ENCODE measurements around the gene CNOT6. TPM values are rescaled to one million over a fixed set of nuclear protein-coding genes. Genes with fewer than 3 reads are reported as not detected.
"Not testable (repeated sequence)": the region's sequence is repeated elsewhere in the genome, so short reads cannot be mapped to it uniquely, and the experiment has no call there.

CNOT6 gene
- total RNA-seq, 1 donor from 2014 or later: 5.2 TPM

GRCh38 chr5:180470966-180471582 lies 23.1 kb upstream of the CNOT6 start:
- peak; percentile 90 for ATAC-seq
- DNase-seq (ENCODE audit: low spot score): peak; percentile 62

GRCh38 chr5:180471866-180472265 lies 22.3 kb upstream of the CNOT6 start:
- ATAC-seq (no peak), DNase-seq (ENCODE audit: low spot score) (no peak)

- ATAC-seq: no peak
- DNase-seq (ENCODE audit: low spot score): no peak
Observed at GRCh38 chr5:180472269-180472668, 21.9 kb upstream of the CNOT6 start.

GRCh38 chr5:180473386-180473785 lies 20.8 kb upstream of the CNOT6 start:
- not testable (repeated sequence) for ATAC-seq

GRCh38 chr5:180474569-180474968 lies 19.6 kb upstream of the CNOT6 start:
- no peak for DNase-seq (ENCODE audit: low spot score)
- no peak for ATAC-seq

More at GRCh38 chr5:180473386-180473785, 20.8 kb upstream of the CNOT6 start:
- DNase-seq (ENCODE audit: low spot score): not testable (repeated sequence)

- DNase-seq (ENCODE audit: low spot score); ATAC-seq: not testable (repeated sequence)
Observed at GRCh38 chr5:180475969-180476524, 18.1 kb upstream of the CNOT6 start.

DNA sequence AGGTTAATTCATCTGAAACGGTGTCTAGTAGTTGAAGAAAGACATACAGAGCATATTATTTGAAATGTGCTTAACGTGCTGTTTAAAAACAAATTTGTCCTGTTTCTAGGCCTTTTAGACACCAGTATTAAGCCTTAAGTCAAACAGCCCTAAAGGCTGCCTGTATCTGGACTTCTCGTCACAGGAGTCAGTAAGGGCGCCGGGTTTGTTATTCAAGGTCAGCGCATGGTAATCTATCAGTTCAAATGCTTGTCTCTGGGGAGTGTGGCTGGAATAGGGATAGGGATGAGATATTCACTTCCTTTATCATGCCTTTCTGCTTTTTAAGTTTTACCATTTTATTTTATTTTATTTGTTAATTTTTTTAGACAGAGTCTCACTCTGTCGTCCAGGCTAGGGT lies 9.4 kb upstream of the CNOT6 start:
- no peak for ATAC-seq
- no peak for DNase-seq (ENCODE audit: low spot score)

DNA sequence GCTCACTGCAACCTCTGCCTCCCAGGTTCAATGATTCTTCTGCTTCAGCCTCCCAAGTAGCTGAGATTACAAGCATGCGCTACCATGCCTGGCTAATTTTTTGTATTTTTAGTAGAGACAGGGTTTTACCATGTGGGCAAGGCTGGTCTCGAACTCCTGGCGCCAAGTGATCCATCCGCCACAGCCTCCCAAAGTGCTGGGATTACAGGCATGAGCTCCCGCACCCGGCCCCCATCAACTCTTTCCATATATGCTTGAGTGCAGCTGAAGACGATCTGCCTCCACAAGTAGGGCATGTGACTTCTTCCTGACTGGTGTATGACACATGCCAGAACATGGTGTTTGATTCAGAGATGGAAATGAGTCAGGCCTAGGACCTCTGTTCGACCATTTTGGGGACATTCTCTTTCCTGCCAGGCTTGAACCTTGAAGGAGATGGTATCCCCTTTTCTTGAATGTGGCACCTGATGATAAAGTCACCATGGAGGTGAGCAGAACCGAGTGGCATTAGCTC lies 7.5 kb upstream of the CNOT6 start:
- DNase-seq (ENCODE audit: low spot score) (peak; percentile 26), ATAC-seq (no peak)

GRCh38 chr5:180487556-180487955 lies 6.6 kb upstream of the CNOT6 start:
- ATAC-seq (no peak), DNase-seq (ENCODE audit: low spot score) (no peak)

DNA sequence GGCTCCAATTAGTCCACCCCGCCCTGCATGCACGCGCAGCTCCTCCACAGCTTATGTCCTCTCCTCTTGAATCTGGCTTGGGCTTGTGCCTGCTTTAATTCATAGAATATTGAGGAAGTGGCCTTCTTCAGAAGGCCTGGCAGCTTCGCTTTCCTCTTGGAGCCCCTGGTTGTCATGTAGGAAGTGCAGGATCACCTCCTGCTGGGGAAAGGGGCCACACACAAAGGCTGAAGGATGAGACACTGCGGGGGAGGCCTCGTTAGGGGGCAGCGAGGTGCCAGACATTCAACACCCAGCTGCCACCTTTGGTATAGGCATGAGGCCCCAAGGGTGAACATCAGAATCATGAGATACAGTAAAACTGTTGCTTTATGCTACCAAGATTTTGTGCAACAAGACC lies 2.7 kb upstream of the CNOT6 start:
- DNase-seq (ENCODE audit: low spot score) (no peak), ATAC-seq (no peak)

GRCh38 chr5:180492226-180492903 lies 1.8 kb upstream of the CNOT6 start:
- ATAC-seq (no peak), DNase-seq (ENCODE audit: low spot score) (no peak)

- peak; percentile 58 for ATAC-seq
Observed at GRCh38 chr5:180494510-180495181, 467 bp downstream of the CNOT6 start.

GRCh38 chr5:180495292-180495691 lies 1.1 kb downstream of the CNOT6 start:
- no peak for ATAC-seq
- DNase-seq (ENCODE audit: low spot score): no peak

More at GRCh38 chr5:180494510-180495181, 467 bp downstream of the CNOT6 start:
- peak; percentile 66 for DNase-seq (ENCODE audit: low spot score)

GRCh38 chr5:180495991-180496741 lies 2.0 kb downstream of the CNOT6 start:
- DNase-seq (ENCODE audit: low spot score): no peak
- no peak for ATAC-seq

GRCh38 chr5:180496806-180497205 lies 2.6 kb downstream of the CNOT6 start:
- not testable (repeated sequence) for ATAC-seq; DNase-seq (ENCODE audit: low spot score)

GRCh38 chr5:180497865-180498264 lies 3.7 kb downstream of the CNOT6 start:
- DNase-seq (ENCODE audit: low spot score); ATAC-seq: not testable (repeated sequence)

DNA sequence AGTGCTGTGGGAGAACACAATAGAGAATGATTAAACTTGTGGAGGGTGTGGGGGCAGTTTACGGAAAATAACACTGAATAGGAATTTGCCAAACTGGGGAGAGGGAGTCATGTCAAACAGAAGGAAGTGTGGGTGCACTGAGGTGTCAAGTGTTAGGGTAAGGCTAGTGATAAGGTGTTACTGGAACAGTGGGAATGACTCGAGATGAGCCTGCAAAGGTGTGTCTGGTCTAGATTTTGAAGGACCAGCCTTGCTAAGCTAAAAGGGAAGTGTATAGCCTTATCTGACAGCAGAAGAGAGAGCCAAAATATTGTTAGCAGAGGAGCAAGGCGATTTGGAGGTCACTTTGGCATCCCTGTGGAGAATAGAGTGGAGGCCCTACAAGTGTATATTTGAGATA lies 4.2 kb downstream of the CNOT6 start:
- no peak for ATAC-seq
- no peak for DNase-seq (ENCODE audit: low spot score)

- DNase-seq (ENCODE audit: low spot score) (no peak), ATAC-seq (no peak)
Observed at GRCh38 chr5:180499684-180500083, 5.5 kb downstream of the CNOT6 start.

GRCh38 chr5:180500300-180500699 lies 6.1 kb downstream of the CNOT6 start:
- DNase-seq (ENCODE audit: low spot score); ATAC-seq: not testable (repeated sequence)

- DNase-seq (ENCODE audit: low spot score) (no peak), ATAC-seq (no peak)
Observed at GRCh38 chr5:180507661-180508060, 13.5 kb downstream of the CNOT6 start.

GRCh38 chr5:180515294-180515693 lies 21.1 kb downstream of the CNOT6 start:
- DNase-seq (ENCODE audit: low spot score): no peak

More at GRCh38 chr5:180515294-180515693, 21.1 kb downstream of the CNOT6 start:
- peak; percentile 63 for ATAC-seq

All from left lobe of liver (tissue), 2 donors.